DOHH2 (cell line): ENCODE data around the gene SMG6.

Experiments used
- H3F3A ChIP-seq: fragments of 200-600 bp; sonication (generic), shearing (Covaris generic); 2 replicates; pipeline ENCODE4 v1.6.0; 2016; ENCODE audit warnings: antibody characterized with exemption, mild to moderate bottlenecking; ENCODE audit not compliant: control insufficient read depth, insufficient read depth
- H3K27ac ChIP-seq: fragments of 200-600 bp; sonication (generic); 2 replicates; pipeline ENCODE4 v1.5.1; 2014; ENCODE audit warnings: low read depth, mild to moderate bottlenecking, low read length, moderate library complexity
- H3K27me3 ChIP-seq: fragments of 200-600 bp; sonication (generic); 2 replicates; pipeline ENCODE4 v1.6.1; 2014; ENCODE audit warnings: mild to moderate bottlenecking, low read length, mixed read lengths; ENCODE audit not compliant: control insufficient read depth
- H3K36me3 ChIP-seq: fragments of 200-600 bp; sonication (generic); 2 replicates; pipeline ENCODE4 v1.6.1; 2014; ENCODE audit warnings: mild to moderate bottlenecking, low read length, moderate library complexity, mixed read lengths; ENCODE audit not compliant: control insufficient read depth
- H3K4me1 ChIP-seq: fragments of 200-600 bp; sonication (generic); 2 replicates; pipeline ENCODE4 v1.6.1; 2014; ENCODE audit warnings: mild to moderate bottlenecking, low read length, mixed read lengths; ENCODE audit not compliant: control insufficient read depth
- H3K4me2 ChIP-seq: fragments of 200-600 bp; sonication (generic); 2 replicates; pipeline ENCODE4 v1.6.0; 2014; ENCODE audit warnings: mild to moderate bottlenecking, low read length, moderate library complexity
- H3K4me3 ChIP-seq: fragments of 200-600 bp; sonication (generic); 2 replicates; pipeline ENCODE4 v1.5.1; 2014; ENCODE audit warnings: mild to moderate bottlenecking, low read length, mixed read lengths
- H3K79me2 ChIP-seq: fragments of 200-600 bp; sonication (generic); 2 replicates; pipeline ENCODE4 v1.6.1; 2014; ENCODE audit warnings: mild to moderate bottlenecking, low read length, mixed read lengths; ENCODE audit not compliant: control insufficient read depth
- H3K9me2 ChIP-seq: fragments of 200-600 bp; sonication (generic); replicated peaks from 2 replicates; pipeline ENCODE4 v1.6.1; 2014; ENCODE audit warnings: mild to moderate bottlenecking, low read length, mixed read lengths; ENCODE audit not compliant: control insufficient read depth
- H3K9me3 ChIP-seq: fragments of 200-600 bp; sonication (generic); 2 replicates; pipeline ENCODE4 v1.6.1; 2014; ENCODE audit warnings: antibody characterized with exemption, low read length, mixed read lengths; ENCODE audit not compliant: control insufficient read depth, insufficient read depth
- H4K20me1 ChIP-seq: fragments of 200-600 bp; sonication (generic); 2 replicates; pipeline ENCODE4 v1.6.0; 2014; ENCODE audit warnings: low read depth, mild to moderate bottlenecking, antibody characterized with exemption, low read length, moderate library complexity; ENCODE audit not compliant: control insufficient read depth, insufficient read depth
- EZH2phosphoT487 ChIP-seq: fragments of 200-600 bp; sonication (generic); IDR thresholded peaks from 2 replicates; pipeline ENCODE4 v1.6.1; 2017; ENCODE audit warnings: borderline replicate concordance, mild to moderate bottlenecking, antibody characterized with exemption, low read length, moderate library complexity, mixed read lengths
- TF ChIP-seq, protein P1 (sequence below): fragments of 200-600 bp; sonication (generic); IDR thresholded peaks from one replicate; pipeline ENCODE4 v1.5.1; 2014; ENCODE audit warnings: antibody characterized with exemption, mild to moderate bottlenecking, low read depth, low read length; ENCODE audit not compliant: poor library complexity, severe bottlenecking

The SMG6 gene

GRCh38 chr17:2155573-2155972 is 148.0 kb downstream of the SMG6 start:
- Histone ChIP-seq H3K4me2 (no peak overlapping the region), H3K4me1 (no peaks in the 10 kb centered on the region), H3K9me3 (no peaks in the 10 kb centered on the region), H3F3A (no peaks in the 10 kb centered on the region), H3K36me3 (peaks cover 7% of the 10 kb centered on the region), H4K20me1 (no peaks in the 10 kb centered on the region), H3K27ac (no peak overlapping the region), H3K27me3 (no peaks in the 10 kb centered on the region), H3K4me3 (no peak overlapping the region), H3K9me2 (no peaks in the 10 kb centered on the region), H3K79me2 (no peaks in the 10 kb centered on the region)
- TF ChIP-seq EZH2phosphoT487 = no peak
- TF ChIP-seq, protein P1, sequence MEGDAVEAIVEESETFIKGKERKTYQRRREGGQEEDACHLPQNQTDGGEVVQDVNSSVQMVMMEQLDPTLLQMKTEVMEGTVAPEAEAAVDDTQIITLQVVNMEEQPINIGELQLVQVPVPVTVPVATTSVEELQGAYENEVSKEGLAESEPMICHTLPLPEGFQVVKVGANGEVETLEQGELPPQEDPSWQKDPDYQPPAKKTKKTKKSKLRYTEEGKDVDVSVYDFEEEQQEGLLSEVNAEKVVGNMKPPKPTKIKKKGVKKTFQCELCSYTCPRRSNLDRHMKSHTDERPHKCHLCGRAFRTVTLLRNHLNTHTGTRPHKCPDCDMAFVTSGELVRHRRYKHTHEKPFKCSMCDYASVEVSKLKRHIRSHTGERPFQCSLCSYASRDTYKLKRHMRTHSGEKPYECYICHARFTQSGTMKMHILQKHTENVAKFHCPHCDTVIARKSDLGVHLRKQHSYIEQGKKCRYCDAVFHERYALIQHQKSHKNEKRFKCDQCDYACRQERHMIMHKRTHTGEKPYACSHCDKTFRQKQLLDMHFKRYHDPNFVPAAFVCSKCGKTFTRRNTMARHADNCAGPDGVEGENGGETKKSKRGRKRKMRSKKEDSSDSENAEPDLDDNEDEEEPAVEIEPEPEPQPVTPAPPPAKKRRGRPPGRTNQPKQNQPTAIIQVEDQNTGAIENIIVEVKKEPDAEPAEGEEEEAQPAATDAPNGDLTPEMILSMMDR = no peak

GRCh38 chr17:2151358-2152033 is 152.1 kb downstream of the SMG6 start:
- Histone ChIP-seq H3K4me1 (no peaks in the 10 kb centered on the region), H3F3A (no peaks in the 10 kb centered on the region), H3K27ac (no peak overlapping the region), H3K9me2 (no peaks in the 10 kb centered on the region), H3K9me3 (no peaks in the 10 kb centered on the region), H3K79me2 (no peaks in the 10 kb centered on the region), H4K20me1 (no peaks in the 10 kb centered on the region; the same call in 1 of the 2 replicates), H3K36me3 (peaks cover 12% of the 10 kb centered on the region), H3K27me3 (no peaks in the 10 kb centered on the region), H3K4me2 (no peak overlapping the region), H3K4me3 (no peak overlapping the region)
- TF ChIP-seq EZH2phosphoT487 = no peak
- TF ChIP-seq, protein P1 = no peak

- no peak for TF ChIP-seq EZH2phosphoT487
- TF ChIP-seq, protein P1 = no peak
- Histone ChIP-seq H3K27ac (no peak overlapping the region), H3K27me3 (no peaks in the 10 kb centered on the region), H3K36me3 (peaks cover 12% of the 10 kb centered on the region), H3K4me3 (no peak overlapping the region), H3K9me3 (no peaks in the 10 kb centered on the region), H3K4me1 (no peaks in the 10 kb centered on the region), H4K20me1 (no peaks in the 10 kb centered on the region; the same call in 1 of the 2 replicates), H3F3A (no peaks in the 10 kb centered on the region), H3K79me2 (no peaks in the 10 kb centered on the region), H3K9me2 (no peaks in the 10 kb centered on the region), H3K4me2 (no peak overlapping the region)
Observed at GRCh38 chr17:2150806-2151205, 152.8 kb downstream of the SMG6 start.
